ENCODE results near the gene DCAF5. TPM values are rescaled to one million over a fixed set of nuclear protein-coding genes. Genes with fewer than 3 reads are reported as not detected.

DCAF5 gene
- total RNA-seq, 1 donor from 2014 or later = 29.9 TPM

DNA sequence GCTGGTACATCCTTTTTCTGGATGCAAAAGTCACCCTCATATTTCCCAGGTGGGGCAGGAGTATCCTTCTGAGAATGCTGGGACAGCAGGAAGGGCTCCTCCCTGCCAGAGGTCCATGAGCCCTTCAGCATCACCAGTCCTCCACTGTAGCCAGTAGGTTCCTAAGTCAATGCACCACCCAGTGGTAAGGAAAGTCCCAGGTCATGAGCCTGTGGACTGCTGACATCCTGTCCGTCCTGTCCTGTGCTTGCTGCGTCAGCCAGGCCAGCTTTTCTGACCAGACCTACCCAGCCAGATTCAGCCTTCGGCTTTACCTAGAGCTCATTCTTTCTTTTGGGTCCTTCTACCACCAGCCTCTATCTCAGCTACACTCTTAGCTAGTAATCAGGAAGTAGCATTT is 150.8 kb downstream of the DCAF5 start:
- H3K4me1 Mint-ChIP-seq = no peaks in the 10 kb centered on the region
- no peaks in the 10 kb centered on the region for H3K9me3 Mint-ChIP-seq
- intact Hi-C loops (cut with micrococcal nuclease) = no loop called here
- no peaks in the 10 kb centered on the region for H3K27me3 Mint-ChIP-seq
- no peak overlapping the region for H3K4me3 Mint-ChIP-seq
- DNase-seq = no peak
- H3K36me3 Mint-ChIP-seq (ENCODE audit: low read depth) = no peaks in the 10 kb centered on the region
- H3K27ac Mint-ChIP-seq = no peak overlapping the region

GRCh38 chr14:69001375-69001774 is 151.5 kb downstream of the DCAF5 start:
- intact Hi-C loops (cut with micrococcal nuclease) = no loop called here
- Mint-ChIP-seq H3K9me3 (no peaks in the 10 kb centered on the region), H3K36me3 (ENCODE audit: low read depth) (no peaks in the 10 kb centered on the region), H3K27me3 (no peaks in the 10 kb centered on the region), H3K4me1 (no peaks in the 10 kb centered on the region), H3K4me3 (no peak overlapping the region), H3K27ac (no peak overlapping the region)
- DNase-seq = no peak

Other genes with a start within 250 kb of the DCAF5 start
- 44.9 and 52.6 TPM in 2 replicates for gene ACTN1, start 173.8 kb downstream of the DCAF5 start, total RNA-seq
- gene EXD2, start 38.4 kb upstream of the DCAF5 start, total RNA-seq = 6.3 and 7.5 TPM in 2 replicates
- 0.05 TPM in 1 of 2 replicates, not detected in the other for gene GALNT16, start 107.0 kb upstream of the DCAF5 start, total RNA-seq
- gene ERH, start 245.2 kb upstream of the DCAF5 start, total RNA-seq = 434 and 441 TPM in 2 replicates
- gene SLC39A9, start 245.6 kb upstream of the DCAF5 start, total RNA-seq = 49.5 and 53.4 TPM in 2 replicates

All from activated CD4-positive, alpha-beta T cell treated with anti-CD3 and anti-CD28 coated beads, Interleukin-2, amount 10 ng/mL, durations not matched to agents 24 days and 14 days (primary cell).